Fibroblast of villous mesenchyme (primary cell): ENCODE measurements around the gene PDE4D. TPM values are rescaled to one million over a fixed set of nuclear protein-coding genes. Genes with fewer than 3 reads are reported as not detected.
A peak's percentile ranks its signal among the peaks of the same experiment; 100 is the strongest.

Source experiments
- DNase-seq: peaks from one replicate; pipeline ENCODE4 v3.0.0-alpha.2; 2010; ENCODE audit warnings: low read depth
- H3K4me3 ChIP-seq: 2 replicates; pipeline ENCODE4 v1.5.1; 2011; ENCODE audit warnings: low read depth, mild to moderate bottlenecking, low read length
- total RNA-seq: library from RNA; depleted of rRNA; stranded (reverse); fragments of >200 nt; gene quantifications from 2 replicates; pipeline ENCODE4 v1.2.3, GENCODE V29; 2012
- TF ChIP-seq, protein P1 (sequence below): IDR thresholded peaks from 2 replicates; pipeline ENCODE4 v1.5.1; 2012; ENCODE audit warnings: low read depth, mild to moderate bottlenecking, low read length; ENCODE audit not compliant: insufficient read depth

Gene PDE4D
- total RNA-seq, 1 donor: 6.0 TPM

DNA sequence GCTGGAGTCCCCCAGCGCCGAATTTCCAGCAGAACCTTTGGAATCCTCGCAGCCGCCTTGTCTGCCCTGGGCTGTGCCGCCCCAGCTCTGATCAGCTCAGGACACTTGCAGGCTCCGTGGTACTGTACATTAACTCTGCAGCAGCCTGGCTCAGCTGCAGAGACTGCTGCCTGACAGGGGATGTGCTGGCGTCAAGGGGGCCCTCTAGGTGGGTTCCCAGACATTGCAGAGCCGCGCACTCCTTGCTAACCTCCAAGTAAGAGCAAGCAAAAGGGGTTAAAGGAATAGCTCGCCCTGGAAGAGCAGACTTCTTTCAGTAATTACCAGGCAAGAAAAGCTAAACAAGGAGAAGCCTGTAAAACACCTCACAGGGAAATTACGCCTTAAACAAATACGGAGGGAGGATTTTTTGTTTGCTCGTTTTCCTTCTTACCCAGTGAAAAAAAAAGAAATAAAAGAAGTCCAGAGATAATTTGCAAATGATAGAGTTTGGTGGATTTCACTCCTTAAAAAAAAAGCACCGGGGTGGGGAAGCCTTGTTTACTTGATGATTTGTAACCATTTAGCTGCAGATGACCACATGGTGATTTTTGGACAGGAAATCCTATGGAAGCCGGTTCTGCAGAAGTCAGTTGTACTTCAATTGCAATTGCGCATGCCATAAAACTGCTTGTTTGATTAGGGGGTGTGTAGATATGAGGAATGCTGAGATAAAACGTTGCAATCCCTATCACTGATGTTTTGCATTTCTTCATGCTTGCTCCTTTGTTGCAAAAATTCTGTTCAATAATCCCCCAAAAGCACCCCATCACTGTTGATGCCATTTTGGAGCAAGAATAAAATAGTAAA lies 305.8 kb downstream of the PDE4D start:
- H3K4me3 ChIP-seq: peak overlapping the region; percentile 10
- TF ChIP-seq, protein P1, sequence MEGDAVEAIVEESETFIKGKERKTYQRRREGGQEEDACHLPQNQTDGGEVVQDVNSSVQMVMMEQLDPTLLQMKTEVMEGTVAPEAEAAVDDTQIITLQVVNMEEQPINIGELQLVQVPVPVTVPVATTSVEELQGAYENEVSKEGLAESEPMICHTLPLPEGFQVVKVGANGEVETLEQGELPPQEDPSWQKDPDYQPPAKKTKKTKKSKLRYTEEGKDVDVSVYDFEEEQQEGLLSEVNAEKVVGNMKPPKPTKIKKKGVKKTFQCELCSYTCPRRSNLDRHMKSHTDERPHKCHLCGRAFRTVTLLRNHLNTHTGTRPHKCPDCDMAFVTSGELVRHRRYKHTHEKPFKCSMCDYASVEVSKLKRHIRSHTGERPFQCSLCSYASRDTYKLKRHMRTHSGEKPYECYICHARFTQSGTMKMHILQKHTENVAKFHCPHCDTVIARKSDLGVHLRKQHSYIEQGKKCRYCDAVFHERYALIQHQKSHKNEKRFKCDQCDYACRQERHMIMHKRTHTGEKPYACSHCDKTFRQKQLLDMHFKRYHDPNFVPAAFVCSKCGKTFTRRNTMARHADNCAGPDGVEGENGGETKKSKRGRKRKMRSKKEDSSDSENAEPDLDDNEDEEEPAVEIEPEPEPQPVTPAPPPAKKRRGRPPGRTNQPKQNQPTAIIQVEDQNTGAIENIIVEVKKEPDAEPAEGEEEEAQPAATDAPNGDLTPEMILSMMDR: peak; percentile 36
- peak; percentile 60 for DNase-seq

DNA sequence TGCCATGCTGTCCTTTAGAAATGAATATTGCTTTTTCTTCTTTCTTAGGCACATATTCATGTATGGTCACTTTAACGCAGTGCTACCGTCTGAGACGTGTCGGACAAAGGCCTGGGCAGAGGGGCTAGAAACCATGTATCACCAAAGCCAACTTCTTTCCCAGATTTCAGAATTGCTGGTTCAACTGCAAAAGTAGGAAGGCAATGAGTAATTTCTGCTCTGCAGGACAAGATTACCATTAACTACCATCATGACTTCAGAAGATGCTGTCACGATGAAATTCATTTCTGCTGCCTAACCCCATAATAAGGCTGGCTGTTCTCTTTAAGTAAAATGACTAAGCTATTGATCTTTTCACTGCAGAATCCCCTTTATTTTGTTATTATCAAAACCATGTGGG lies 306.7 kb downstream of the PDE4D start:
- TF ChIP-seq, protein P1: no peak
- DNase-seq: no peak
- H3K4me3 ChIP-seq: no peak overlapping the region

DNA sequence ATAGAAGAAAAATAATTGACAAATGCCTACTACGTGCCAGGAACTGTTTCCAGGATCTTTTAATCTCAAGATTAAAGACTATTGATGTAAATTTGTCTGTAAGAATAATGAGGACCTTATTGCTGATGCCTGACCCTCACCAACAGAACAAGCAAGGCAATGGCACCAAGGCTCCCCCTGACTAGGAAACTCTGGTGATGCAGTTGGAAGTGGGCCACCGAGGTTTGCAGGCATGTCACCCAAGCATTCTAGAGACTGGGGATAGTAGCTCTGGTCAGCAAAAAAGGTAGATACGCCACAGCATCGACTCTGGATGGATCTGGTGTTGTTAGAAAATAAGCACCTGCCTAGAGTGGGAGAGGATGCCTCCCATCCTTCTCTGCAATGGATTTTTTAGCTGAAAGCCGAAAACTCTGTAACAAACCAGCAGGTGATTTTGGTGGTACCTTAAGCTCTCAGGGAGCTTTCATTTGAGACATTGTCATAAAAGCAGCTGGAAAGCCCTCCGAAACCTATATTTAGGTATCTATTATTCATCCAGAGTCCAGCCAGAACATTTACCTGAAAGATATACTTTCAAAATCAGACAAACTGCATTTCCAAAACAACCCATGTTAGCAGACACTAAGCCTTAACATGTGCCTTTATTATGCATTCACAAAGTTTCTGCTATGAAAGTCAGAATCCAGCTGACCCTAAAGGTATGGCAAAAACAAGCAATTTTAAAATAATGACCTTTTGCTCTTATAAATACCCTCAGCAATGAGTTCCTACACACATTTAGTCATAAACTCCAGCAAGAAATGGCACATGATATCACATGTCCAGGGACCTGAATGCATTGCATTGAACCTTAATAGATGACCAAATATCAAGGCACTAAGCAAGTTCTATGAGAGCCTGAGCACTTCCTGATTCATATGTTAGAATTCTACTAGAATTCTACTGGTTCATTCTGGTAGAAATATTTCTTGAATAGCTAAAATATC lies 308.4 kb downstream of the PDE4D start:
- TF ChIP-seq, protein P1: no peak
- DNase-seq: no peak

DNA sequence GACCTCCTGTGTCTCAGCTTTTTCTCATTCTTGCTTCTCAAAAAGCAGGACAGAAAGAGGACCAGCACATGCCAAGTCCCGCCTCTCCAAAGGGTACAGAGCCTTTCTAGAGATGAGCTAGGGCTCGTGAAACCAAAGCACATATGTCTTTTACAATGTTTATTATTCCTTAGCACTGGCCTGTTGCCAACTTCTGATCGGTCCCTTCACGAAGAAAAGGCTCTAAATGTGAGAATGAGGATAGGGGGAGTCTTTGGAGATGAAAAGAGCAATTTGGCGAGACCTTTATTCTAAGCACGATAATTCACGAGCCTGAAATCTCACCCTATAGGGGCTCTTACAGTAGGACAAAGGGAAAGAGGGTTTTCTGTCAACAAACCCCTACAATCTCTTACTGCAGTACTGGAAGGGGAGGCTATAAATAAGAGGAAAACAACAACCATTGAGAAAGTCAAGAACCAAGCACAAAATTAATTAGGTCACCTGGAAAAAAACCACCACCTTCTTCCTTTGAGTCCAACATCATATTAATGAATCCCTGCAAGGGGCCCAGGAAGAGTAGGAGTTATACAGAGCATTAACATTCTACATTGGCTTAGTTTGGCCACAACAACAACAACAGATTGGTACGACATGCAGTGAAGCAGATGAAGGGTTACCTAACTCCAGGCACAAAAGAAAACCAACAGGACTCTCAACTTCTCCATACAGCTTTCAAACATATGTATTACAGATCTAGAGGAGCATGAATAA lies 309.5 kb downstream of the PDE4D start:
- DNase-seq: peak; percentile 14
- TF ChIP-seq, protein P1: no peak
- no peak overlapping the region for H3K4me3 ChIP-seq

More for the DNA sequence above, 308.4 kb downstream of the PDE4D start:
- H3K4me3 ChIP-seq: no peak overlapping the region

DNA sequence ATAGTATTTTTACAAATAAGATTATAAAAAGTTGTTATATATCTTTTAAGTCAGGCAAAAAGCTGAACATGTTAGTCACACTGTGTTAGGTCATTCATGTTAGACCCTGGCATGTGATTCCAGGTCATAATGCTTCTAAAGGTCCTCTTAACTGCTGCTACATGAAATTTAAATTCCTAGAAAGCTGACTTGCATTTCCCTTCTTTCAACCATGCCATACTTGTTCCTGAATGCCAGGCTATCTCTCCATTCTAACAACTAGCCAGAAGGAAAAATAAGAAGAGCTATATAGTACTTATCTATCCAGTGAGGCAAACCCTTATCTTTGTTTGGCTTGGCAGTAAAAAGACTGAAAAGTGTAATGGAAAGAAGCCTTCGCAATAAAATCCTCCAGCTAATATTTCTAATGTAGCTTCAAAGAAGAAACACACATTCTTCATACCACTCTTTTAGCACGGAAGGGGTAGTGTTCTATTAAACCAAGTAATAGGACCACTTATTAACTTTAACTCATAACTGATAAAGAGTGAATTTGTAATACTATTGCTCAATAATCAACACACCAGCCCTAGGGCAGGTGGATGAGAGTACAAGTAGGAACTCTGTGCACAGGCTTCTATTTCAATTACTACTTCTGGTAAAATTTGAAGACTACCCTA lies 310.2 kb downstream of the PDE4D start:
- H3K4me3 ChIP-seq: no peak overlapping the region
- TF ChIP-seq, protein P1: no peak
- DNase-seq: peak; percentile 18

DNA sequence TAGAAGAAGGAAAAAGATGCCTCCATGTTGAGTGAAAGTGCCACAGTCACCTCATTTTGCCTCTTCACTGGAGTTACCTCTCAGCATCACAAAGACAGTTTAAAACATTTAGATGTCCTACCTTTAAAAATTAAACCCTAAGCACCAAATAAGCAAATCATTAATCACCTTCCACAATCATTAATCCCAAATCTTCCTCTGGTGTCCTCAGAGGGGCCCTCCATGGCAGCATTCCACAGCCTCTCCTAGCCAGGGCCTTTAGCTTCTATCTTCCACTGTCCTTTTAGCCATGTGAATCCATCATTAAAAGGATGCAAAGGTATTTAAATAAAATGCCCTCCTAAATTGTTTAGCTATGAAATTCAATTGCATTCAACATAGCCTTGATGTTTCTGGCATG lies 310.8 kb downstream of the PDE4D start:
- TF ChIP-seq, protein P1: no peak
- no peak for DNase-seq
- no peak overlapping the region for H3K4me3 ChIP-seq
